Liver (tissue), 9 donors: ENCODE measurements around the gene INPP4A. TPM values are rescaled to one million over a fixed set of nuclear protein-coding genes. Genes with fewer than 3 reads are reported as not detected.

Source experiments
- DNase-seq: peaks from one replicate; pipeline ENCODE4 v3.0.0-alpha.2; 2017; ENCODE audit warnings: low spot score
- H3K27ac ChIP-seq, 2 donors: one replicate each; pipeline ENCODE4 v1.7.0; 2013; ENCODE audit warnings: inconsistent platforms in 2 of 2, low read length in 2 of 2, control low read depth in 1 of 2, low read depth in 1 of 2, mild to moderate bottlenecking in 1 of 2
- H3K27me3 ChIP-seq, 4 donors: one replicate each; pipeline versions ENCODE4 v1.6.1 to v1.7.0; 2013; ENCODE audit warnings: low read length in 3 of 4, inconsistent platforms in 1 of 4, mild to moderate bottlenecking in 1 of 4, moderate library complexity in 1 of 4; ENCODE audit not compliant: control insufficient read depth in 4 of 4, insufficient read depth in 4 of 4
- H3K36me3 ChIP-seq, 4 donors: one replicate each; pipeline versions ENCODE4 v1.6.1 to v1.7.0; 2013; ENCODE audit warnings: low read length in 3 of 4, mild to moderate bottlenecking in 3 of 4, low read depth in 1 of 4, moderate library complexity in 1 of 4; ENCODE audit not compliant: control insufficient read depth in 4 of 4, insufficient read depth in 3 of 4
- H3K4me1 ChIP-seq, 4 donors: one replicate each; pipeline versions ENCODE4 v1.6.1 to v1.7.0; 2013; ENCODE audit warnings: low read length in 3 of 4, mild to moderate bottlenecking in 3 of 4, moderate library complexity in 1 of 4; ENCODE audit not compliant: control insufficient read depth in 4 of 4, insufficient read depth in 4 of 4
- H3K4me3 ChIP-seq, 3 donors: one replicate each; pipeline versions ENCODE4 v1.6.1 to v1.7.0; 2013; ENCODE audit warnings: low read length in 3 of 3, control low read depth in 1 of 3, low read depth in 1 of 3, mild to moderate bottlenecking in 1 of 3
- H3K9ac ChIP-seq, 2 donors: one replicate each; pipeline ENCODE4 v1.7.0; 2013; ENCODE audit warnings: low read length in 2 of 2, mild to moderate bottlenecking in 2 of 2, moderate library complexity in 2 of 2, control low read depth in 1 of 2, low read depth in 1 of 2
- H3K9me3 ChIP-seq, 4 donors: one replicate each; pipeline versions ENCODE4 v1.6.1 to v1.7.0; 2013; ENCODE audit warnings: low read length in 3 of 4; ENCODE audit not compliant: control insufficient read depth in 4 of 4
- FOXA1 ChIP-seq: IDR thresholded peaks from 2 replicates; pipeline ENCODE4 v1.6.1; 2016; ENCODE audit warnings: antibody characterized with exemption
- FOXA2 ChIP-seq: IDR thresholded peaks from 2 replicates; pipeline ENCODE4 v1.6.1; 2016; ENCODE audit warnings: antibody characterized with exemption
- GABPA ChIP-seq, 2 donors: IDR thresholded peaks in 1 of 2; conservative IDR thresholded peaks in 1 of 2; 2 replicates each; pipeline ENCODE4 v1.6.1; 2016; ENCODE audit warnings: antibody characterized with exemption in 2 of 2, mild to moderate bottlenecking in 1 of 2, moderate library complexity in 1 of 2
- HNF4A ChIP-seq, 2 donors: conservative IDR thresholded peaks; 2 replicates each; pipeline ENCODE4 v1.6.1; 2016; ENCODE audit warnings: antibody characterized with exemption in 2 of 2, mild to moderate bottlenecking in 2 of 2
- HNF4G ChIP-seq: IDR thresholded peaks from 2 replicates; pipeline ENCODE4 v1.6.1; 2016; ENCODE audit warnings: antibody characterized with exemption
- JUND ChIP-seq, 2 donors: IDR thresholded peaks; 2 replicates each; pipeline ENCODE4 v1.6.1; 2016; ENCODE audit warnings: antibody characterized with exemption in 2 of 2
- RAD21 ChIP-seq, 2 donors: IDR thresholded peaks; 2 replicates each; pipeline ENCODE4 v1.6.1; 2016; ENCODE audit warnings: antibody characterized with exemption in 2 of 2, mild to moderate bottlenecking in 2 of 2
- RXRA ChIP-seq, 2 donors: IDR thresholded peaks; 2 replicates each; pipeline ENCODE4 v1.6.1; 2017 to 2018; ENCODE audit warnings: antibody characterized with exemption in 2 of 2, mild to moderate bottlenecking in 1 of 2
- SP1 ChIP-seq: IDR thresholded peaks from 2 replicates; pipeline ENCODE4 v1.6.1; 2018; ENCODE audit warnings: antibody characterized with exemption, mild to moderate bottlenecking
- TAF1 ChIP-seq: conservative IDR thresholded peaks from 2 replicates; pipeline ENCODE4 v1.6.1; 2016; ENCODE audit warnings: antibody characterized with exemption, mild to moderate bottlenecking
- WGBS: extraction: QIAGEN DNeasy Blood & Tissue Kit; methylation state at CpG from one replicate; pipeline ENCODE4 v1.1.7; 2013; 5-methylcytosine and 5-hydroxymethylcytosine counted together
- polyA plus RNA-seq, 2 donors: library from polyadenylated mRNA; stranded (reverse) in 1 of 2; unstranded in 1 of 2; fragments of 200-250 nt in 1 of 2; fragments of >200 nt in 1 of 2; fragmentation: Nextera tagmentation in 1 of 2; extraction: Ambion mirVana in 1 of 2; gene quantifications; one replicate each; pipeline versions ENCODE4 v1.2.1 to v1.2.3, GENCODE V29; 2013 to 2015
- total RNA-seq, 2 donors: library from RNA; depleted of rRNA; stranded (reverse); fragments of >200 nt; gene quantifications; one replicate each; pipeline ENCODE4 v1.2.3, GENCODE V29; 2014
- TF ChIP-seq, protein P1 (sequence below): IDR thresholded peaks from 2 replicates; pipeline ENCODE4 v1.6.1; 2016; ENCODE audit warnings: antibody characterized with exemption
- TF ChIP-seq, protein P2 (sequence below): IDR thresholded peaks from 2 replicates; pipeline ENCODE4 v1.6.1; 2016; ENCODE audit warnings: antibody characterized with exemption
- TF ChIP-seq, protein P3 (sequence below): IDR thresholded peaks from 2 replicates; pipeline ENCODE4 v1.6.1; 2016; ENCODE audit warnings: antibody characterized with exemption, mild to moderate bottlenecking
- TF ChIP-seq, protein P4 (sequence below): IDR thresholded peaks from 2 replicates; pipeline ENCODE4 v1.6.1; 2016; ENCODE audit warnings: antibody characterized with exemption
- TF ChIP-seq, protein P5 (sequence below): fragments of 150-350 bp; IDR thresholded peaks from 2 replicates; pipeline ENCODE4 v1.5.1; 2017; ENCODE audit warnings: improper control_type of control experiment, low read depth, low read length; ENCODE audit not compliant: missing input control
- donor health status: healthy.
- donor health status: healthy.
- donor health status: healthy.
- donor health status: healthy.
- donor health status: healthy.

INPP4A gene
- total and polyA plus RNA-seq, 4 donors, result 2.9 to 14.9 (median 7.2) TPM

DNA sequence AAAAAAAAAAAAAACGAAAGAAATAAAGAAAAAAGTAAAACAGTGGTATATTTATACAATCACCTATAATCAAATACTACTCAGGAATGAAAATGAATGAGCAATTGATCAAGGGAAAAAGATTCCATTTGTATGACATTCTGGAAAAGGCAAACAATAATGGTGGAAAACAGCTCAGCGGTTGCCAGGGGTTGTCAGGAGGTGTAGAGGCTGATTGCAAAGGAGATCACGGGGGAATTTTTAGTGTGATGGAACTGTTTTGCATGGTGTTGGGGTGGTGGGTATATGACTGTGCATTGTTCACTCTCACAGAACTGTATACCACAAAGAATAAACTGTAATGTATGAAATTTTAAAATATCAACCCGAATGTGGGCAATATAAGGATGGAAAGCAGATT lies 45.5 kb upstream of the INPP4A start:
- Histone ChIP-seq H3K27ac (no peak overlapping the region), H3K4me3 (no peak overlapping the region), H3K9ac (no peak overlapping the region), H3K4me1 (no peaks in the 10 kb centered on the region), H3K9me3 (no peaks in the 10 kb centered on the region), H3K27me3 (peaks cover 0 to 10% (median 0%) of the 10 kb centered on the region in 4 donors), H3K36me3 (no peaks in the 10 kb centered on the region)
- no peak for DNase-seq
- 62% methylated on average over 4 of the region's 4 CpGs for WGBS
- TF ChIP-seq, protein P1, sequence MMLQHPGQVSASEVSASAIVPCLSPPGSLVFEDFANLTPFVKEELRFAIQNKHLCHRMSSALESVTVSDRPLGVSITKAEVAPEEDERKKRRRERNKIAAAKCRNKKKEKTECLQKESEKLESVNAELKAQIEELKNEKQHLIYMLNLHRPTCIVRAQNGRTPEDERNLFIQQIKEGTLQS, result no peak
- TF ChIP-seq SP1, result no peak
- no peak for TF ChIP-seq FOXA1
- TF ChIP-seq JUND (IDR thresholded peaks at IDR 0.05), result no peak
- TF ChIP-seq, protein P2, sequence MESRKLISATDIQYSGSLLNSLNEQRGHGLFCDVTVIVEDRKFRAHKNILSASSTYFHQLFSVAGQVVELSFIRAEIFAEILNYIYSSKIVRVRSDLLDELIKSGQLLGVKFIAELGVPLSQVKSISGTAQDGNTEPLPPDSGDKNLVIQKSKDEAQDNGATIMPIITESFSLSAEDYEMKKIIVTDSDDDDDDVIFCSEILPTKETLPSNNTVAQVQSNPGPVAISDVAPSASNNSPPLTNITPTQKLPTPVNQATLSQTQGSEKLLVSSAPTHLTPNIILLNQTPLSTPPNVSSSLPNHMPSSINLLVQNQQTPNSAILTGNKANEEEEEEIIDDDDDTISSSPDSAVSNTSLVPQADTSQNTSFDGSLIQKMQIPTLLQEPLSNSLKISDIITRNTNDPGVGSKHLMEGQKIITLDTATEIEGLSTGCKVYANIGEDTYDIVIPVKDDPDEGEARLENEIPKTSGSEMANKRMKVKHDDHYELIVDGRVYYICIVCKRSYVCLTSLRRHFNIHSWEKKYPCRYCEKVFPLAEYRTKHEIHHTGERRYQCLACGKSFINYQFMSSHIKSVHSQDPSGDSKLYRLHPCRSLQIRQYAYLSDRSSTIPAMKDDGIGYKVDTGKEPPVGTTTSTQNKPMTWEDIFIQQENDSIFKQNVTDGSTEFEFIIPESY, result no peak
- no peak for TF ChIP-seq RAD21 (IDR thresholded peaks at IDR 0.05)
- TF ChIP-seq FOXA2, result no peak
- no peak for TF ChIP-seq HNF4G
- TF ChIP-seq TAF1, result no peak
- TF ChIP-seq GABPA (IDR thresholded peaks at IDR 0.05 in 1 of 2, conservative IDR thresholded peaks at IDR 0.05 in 1 of 2), result no peak
- TF ChIP-seq, protein P3, sequence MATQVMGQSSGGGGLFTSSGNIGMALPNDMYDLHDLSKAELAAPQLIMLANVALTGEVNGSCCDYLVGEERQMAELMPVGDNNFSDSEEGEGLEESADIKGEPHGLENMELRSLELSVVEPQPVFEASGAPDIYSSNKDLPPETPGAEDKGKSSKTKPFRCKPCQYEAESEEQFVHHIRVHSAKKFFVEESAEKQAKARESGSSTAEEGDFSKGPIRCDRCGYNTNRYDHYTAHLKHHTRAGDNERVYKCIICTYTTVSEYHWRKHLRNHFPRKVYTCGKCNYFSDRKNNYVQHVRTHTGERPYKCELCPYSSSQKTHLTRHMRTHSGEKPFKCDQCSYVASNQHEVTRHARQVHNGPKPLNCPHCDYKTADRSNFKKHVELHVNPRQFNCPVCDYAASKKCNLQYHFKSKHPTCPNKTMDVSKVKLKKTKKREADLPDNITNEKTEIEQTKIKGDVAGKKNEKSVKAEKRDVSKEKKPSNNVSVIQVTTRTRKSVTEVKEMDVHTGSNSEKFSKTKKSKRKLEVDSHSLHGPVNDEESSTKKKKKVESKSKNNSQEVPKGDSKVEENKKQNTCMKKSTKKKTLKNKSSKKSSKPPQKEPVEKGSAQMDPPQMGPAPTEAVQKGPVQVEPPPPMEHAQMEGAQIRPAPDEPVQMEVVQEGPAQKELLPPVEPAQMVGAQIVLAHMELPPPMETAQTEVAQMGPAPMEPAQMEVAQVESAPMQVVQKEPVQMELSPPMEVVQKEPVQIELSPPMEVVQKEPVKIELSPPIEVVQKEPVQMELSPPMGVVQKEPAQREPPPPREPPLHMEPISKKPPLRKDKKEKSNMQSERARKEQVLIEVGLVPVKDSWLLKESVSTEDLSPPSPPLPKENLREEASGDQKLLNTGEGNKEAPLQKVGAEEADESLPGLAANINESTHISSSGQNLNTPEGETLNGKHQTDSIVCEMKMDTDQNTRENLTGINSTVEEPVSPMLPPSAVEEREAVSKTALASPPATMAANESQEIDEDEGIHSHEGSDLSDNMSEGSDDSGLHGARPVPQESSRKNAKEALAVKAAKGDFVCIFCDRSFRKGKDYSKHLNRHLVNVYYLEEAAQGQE, result no peak
- TF ChIP-seq, protein P4, sequence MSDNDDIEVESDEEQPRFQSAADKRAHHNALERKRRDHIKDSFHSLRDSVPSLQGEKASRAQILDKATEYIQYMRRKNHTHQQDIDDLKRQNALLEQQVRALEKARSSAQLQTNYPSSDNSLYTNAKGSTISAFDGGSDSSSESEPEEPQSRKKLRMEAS, result no peak

DNA sequence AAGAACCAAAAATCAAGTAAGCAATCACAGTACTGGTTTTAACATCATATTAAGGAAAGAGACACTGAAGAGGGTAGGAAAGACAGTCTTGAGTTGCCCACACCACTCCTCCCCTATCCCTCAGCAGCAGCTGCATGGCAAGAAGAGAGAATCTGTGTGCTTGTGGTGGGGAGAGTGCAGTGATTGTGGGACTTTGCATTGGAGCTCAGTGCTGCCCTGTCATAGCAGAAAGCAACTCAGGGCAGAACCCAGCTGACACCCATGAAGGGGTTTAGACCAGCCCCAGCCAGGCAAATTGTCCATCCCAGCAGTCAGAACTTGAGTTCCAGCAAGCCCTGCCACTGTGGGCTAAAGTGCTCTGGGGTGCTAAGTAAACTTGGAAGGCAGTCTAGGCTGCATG lies 40.8 kb upstream of the INPP4A start:
- H3K27ac ChIP-seq, result no peak overlapping the region
- H3K9me3 ChIP-seq, result no peaks in the 10 kb centered on the region
- no peak for DNase-seq

More for the DNA sequence above, 40.8 kb upstream of the INPP4A start:
- TF ChIP-seq, protein P1, result no peak
- TF ChIP-seq FOXA2 (no peak), HNF4A (conservative IDR thresholded peaks at IDR 0.05) (no peak), TAF1 (no peak), RXRA (IDR thresholded peaks at IDR 0.05) (no peak)
- TF ChIP-seq, protein P4, result no peak
- TF ChIP-seq, protein P5, sequence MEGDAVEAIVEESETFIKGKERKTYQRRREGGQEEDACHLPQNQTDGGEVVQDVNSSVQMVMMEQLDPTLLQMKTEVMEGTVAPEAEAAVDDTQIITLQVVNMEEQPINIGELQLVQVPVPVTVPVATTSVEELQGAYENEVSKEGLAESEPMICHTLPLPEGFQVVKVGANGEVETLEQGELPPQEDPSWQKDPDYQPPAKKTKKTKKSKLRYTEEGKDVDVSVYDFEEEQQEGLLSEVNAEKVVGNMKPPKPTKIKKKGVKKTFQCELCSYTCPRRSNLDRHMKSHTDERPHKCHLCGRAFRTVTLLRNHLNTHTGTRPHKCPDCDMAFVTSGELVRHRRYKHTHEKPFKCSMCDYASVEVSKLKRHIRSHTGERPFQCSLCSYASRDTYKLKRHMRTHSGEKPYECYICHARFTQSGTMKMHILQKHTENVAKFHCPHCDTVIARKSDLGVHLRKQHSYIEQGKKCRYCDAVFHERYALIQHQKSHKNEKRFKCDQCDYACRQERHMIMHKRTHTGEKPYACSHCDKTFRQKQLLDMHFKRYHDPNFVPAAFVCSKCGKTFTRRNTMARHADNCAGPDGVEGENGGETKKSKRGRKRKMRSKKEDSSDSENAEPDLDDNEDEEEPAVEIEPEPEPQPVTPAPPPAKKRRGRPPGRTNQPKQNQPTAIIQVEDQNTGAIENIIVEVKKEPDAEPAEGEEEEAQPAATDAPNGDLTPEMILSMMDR, result no peak
- Histone ChIP-seq H3K36me3 (no peaks in the 10 kb centered on the region), H3K4me3 (no peak overlapping the region), H3K27me3 (peaks cover 0 to 2% (median 0%) of the 10 kb centered on the region in 4 donors), H3K9ac (no peak overlapping the region), H3K4me1 (no peaks in the 10 kb centered on the region)
